NCI-H526 treated with DMSO at 0.1 percent for 48 hours (cell line): Measurements from ENCODE around the gene KLHL35.

Source experiments
- DNase-seq: peaks from one replicate; lab custom pipeline; 2025; lab: John Stamatoyannopoulos, UW

Gene KLHL35

GRCh38 chr11:75469785-75470405 lies 36.9 kb upstream of the KLHL35 start:
- DNase-seq = peak; percentile 6

GRCh38 chr11:75468534-75469340 lies 35.7 kb upstream of the KLHL35 start:
- DNase-seq = no peak

DNA sequence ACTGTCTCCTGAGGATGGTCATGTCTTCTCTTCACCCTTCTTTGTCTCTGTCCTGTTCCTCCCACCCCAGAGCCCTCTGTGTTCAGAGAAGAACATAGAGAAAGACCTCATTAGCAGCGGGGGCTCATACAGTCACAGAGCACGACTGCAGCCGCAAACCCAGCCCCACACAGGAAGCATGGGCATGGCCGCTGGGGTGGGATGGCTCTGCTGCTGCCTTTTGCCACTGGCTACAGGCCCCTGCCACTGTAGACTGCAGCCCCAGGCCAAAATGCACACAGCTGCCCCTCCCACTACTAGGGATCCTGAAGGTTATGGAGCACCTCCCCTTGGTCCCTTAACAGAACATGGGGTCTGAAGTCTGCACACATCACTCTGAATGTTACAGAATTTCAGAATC lies 34.9 kb upstream of the KLHL35 start:
- no peak for DNase-seq

GRCh38 chr11:75467311-75467710 lies 34.3 kb upstream of the KLHL35 start:
- no peak for DNase-seq

GRCh38 chr11:75465701-75466531 lies 32.9 kb upstream of the KLHL35 start:
- DNase-seq = no peak

GRCh38 chr11:75463106-75463774 lies 30.2 kb upstream of the KLHL35 start:
- DNase-seq = no peak

- no peak for DNase-seq
Observed at GRCh38 chr11:75462117-75462653, 29.2 kb upstream of the KLHL35 start.

- DNase-seq = no peak
Observed at GRCh38 chr11:75461151-75461550, 28.1 kb upstream of the KLHL35 start.

- no peak for DNase-seq
Observed at GRCh38 chr11:75456596-75457183, 23.7 kb upstream of the KLHL35 start.

- no peak for DNase-seq
Observed at GRCh38 chr11:75454987-75455386, 22.0 kb upstream of the KLHL35 start.

DNA sequence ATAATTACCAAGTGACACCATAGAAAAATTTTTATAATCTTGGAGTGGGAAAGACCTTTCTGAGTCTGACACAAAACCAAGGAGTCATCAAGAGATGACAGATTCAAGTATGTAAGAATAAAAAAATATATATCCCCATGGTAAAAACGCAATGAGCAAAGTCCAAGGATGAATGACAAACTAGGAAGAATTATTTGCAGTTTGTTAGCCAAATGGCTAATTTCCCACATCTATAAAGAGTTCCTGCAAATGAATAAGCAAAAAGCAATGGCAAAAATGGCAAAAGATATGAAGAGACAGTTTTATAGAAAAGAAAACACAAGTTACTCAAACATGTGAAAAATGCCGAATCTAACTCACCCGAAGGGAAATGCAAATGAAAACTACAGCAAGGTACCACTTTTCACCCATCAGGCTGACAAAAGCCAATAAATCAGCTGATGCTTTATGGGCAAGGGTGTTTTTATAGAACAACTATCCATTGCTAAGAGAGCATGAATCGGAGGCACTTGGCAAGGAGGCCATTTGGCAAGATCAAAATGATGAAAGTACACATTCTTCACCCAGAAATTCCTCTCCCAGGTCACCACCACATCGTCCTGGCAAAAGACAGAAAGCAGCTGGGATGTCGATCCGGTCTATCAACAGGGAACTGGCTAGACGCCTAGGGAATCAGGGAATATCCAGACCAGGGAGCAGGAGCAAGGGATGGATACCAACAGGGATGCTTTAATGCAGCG lies 21.1 kb upstream of the KLHL35 start:
- no peak for DNase-seq

DNA sequence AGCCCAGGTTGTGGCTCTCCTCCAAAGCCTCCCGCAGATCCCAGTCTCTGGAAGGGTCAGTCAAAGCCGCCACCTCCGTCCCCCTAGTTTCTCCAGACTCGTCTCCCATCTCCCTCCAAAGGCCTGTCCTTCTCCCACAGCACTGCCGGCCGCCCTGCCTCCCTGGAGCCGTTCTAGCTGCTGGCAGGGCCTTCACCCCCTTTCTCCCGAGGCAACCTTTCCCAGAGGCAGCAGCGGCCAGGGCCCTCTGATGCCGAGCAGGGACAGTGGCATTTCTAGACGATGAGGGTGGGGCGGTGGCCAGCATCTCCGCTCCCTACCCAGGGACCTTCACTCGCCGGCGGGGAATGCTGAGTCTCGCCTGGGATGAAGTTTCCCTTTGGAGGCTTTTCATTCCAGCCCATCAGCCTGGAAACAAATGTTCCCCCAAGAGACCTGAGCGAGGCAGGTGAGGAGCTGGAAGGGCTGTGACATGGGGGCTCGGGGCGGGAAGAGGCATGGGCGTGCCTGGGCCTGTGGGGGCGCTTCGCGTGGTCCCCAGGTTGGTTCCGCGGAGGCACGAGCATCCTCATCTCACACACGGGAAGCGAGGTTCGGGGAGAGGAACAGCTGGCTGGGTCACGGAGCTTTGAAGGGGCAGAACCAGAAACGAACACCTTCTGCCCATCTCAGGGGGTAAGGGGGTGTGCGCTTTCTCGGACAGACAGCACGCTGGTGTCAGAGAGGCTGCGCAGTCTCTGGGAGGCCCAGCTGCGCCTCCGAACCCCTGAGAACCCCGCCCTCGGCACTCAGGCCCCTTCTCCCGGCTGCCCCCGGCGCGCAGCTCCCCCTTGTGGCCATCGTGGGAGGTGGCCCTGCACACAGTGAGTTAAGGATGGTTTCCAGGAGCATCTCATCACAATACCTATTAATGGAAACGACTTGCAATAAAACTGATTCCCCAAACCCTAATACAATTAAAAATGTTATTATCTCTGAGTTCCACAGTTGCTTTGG lies 18.1 kb upstream of the KLHL35 start:
- DNase-seq = no peak

DNA sequence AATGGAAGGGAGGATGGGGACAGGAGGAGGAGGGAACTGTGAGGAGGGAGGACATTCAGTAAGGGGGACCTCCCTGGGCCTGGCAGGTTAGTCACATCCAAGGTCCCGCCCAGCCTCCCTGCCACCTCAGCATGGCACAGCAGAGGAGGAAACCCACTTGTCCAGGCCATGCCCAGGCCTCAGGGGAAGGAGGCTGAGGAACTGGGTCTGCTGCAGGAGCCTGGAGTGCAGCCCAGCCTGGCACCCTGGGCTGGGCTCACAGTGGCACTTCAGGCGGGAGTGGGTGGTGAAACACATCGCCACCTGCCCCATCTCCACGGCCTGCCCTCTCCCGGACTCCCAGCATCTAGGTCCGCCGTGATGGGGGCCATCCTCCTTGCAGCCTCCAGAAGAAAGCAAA lies 17.2 kb upstream of the KLHL35 start:
- no peak for DNase-seq

GRCh38 chr11:75449776-75450175 lies 16.8 kb upstream of the KLHL35 start:
- no peak for DNase-seq

DNA sequence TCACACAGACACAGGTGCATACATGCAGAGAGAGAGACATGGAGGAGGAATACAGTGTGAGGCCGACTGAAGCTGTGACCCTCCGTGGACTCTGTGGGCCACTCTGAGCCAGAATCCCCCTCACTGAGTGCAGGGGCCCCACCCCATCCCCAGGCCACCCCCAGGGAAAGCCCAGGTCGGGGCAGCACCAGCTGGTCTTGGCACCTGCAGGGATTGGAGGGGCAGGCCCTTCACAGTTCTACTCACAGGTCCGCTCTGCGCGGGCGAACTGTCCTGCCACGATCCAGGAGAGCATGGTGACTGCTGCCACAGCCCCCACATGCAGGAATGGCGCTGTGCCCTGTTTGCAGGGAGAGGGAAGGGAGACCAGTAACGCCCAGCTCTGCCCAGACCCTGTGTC lies 16.3 kb upstream of the KLHL35 start:
- DNase-seq = no peak

DNA sequence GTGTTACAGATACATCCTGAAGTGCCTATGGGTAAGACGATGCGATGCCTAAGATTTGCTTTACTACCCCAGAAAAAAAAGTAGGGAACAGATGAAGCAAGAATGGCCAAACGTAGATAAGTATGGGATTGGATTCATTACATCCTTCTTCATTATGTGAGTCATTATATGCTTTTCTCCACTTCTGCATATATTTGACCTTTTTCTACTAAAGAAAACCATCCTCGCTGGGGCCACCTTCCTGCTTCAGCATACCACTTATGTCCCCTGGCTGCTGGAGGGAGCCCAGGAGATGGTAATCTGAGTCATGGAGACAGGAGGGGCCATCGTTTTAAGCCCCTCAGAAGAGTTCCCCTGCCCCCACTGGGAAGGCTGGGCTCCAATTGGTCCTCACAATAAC lies 14.4 kb upstream of the KLHL35 start:
- DNase-seq = no peak

- peak; percentile 25 for DNase-seq
Observed at GRCh38 chr11:75445315-75445953, 12.4 kb upstream of the KLHL35 start.

GRCh38 chr11:75443043-75443442 lies 10.0 kb upstream of the KLHL35 start:
- no peak for DNase-seq
